Fibroblast of skin of abdomen (primary cell): ENCODE data around the gene MB.

ENCODE experiments used
- DNase-seq: peaks from one replicate; pipeline ENCODE4 v3.0.0-alpha.2; 2013

The MB gene

GRCh38 chr22:35570686-35571194 is 46.4 kb downstream of the MB start:
- DNase-seq: no peak

GRCh38 chr22:35569916-35570315 is 47.2 kb downstream of the MB start:
- no peak for DNase-seq

GRCh38 chr22:35568751-35569739 is 48.1 kb downstream of the MB start:
- peak; percentile 77 for DNase-seq

DNA sequence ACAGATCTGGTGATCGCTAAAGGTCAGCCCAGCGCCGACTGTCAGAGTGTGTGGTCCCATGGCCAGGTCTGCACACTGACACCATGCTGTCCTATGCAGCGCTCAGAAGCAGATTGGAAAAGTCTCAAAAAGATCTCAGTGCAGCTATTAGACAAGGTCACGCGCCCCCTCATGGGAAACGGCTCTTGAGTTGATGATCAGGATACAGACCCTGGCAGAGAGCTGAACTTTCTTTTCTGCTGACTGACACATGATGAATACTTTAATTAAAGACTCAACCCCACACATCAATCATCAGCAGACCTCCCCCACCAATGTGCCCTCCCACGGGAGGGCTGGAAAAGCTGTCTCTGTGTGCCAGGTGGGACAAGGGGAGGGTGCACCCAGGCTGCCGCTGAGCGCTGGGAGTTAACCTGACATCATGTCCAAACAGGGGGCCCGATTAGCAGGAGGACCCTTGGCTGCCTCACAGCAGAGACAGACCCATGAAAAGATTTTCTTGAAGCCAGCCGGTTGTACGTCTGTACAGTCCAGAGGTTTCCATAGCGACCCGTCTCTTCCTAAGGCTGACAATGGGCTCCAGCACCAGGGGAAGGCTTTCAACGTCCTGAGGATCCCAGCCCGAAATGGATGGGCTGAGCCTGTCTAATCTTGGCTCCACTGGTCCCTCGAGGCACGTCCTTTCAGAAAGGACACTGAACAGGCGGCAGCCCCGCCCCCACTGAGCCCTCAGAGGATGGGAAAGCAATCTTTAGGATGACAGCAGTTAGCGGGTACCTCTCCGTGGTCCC is 49.6 kb downstream of the MB start:
- DNase-seq: no peak

DNA sequence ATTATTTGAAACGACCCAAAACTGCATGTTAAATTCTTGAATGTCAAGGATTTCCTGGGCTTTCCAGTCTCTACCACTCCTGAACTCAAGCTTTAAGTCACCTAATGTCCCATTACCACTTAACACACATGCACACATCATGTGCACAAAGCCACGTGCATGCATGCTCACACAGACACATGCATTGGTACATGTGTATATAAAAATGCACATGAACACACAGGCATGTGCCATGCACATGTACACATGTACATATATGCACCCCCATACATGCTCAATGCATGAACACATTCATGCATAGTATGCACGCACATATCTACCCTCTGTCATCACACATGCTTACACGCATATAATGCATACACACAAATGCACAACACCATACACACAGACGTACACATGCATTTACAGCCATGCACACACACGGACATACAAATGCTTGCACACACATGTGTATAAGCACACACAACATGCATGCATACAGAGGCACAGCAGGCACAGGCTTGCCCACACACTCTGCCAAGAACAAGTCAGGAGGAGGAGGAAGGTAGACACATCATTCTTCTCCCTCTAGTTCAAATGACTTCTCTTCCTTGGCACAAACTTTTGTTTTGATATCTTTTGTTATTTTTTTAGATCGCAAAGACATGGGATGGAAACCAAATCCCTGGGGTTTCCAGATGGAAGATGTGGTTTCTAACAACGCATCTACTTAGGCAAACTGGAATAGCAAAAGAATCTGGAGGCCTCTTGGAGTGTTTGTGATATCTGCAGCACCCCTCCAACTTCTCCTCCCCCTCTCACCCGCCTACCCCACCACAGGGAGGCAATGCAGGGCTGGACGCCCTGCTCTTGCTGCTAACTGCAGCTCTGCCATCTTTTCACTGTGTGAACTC is 51.9 kb downstream of the MB start:
- peak; percentile 75 for DNase-seq

GRCh38 chr22:35563211-35563610 is 53.9 kb downstream of the MB start:
- DNase-seq: no peak

- DNase-seq: peak; percentile 84
These were observed 55.2 kb downstream of the MB start for GRCh38 chr22:35561796-35562526.

DNA sequence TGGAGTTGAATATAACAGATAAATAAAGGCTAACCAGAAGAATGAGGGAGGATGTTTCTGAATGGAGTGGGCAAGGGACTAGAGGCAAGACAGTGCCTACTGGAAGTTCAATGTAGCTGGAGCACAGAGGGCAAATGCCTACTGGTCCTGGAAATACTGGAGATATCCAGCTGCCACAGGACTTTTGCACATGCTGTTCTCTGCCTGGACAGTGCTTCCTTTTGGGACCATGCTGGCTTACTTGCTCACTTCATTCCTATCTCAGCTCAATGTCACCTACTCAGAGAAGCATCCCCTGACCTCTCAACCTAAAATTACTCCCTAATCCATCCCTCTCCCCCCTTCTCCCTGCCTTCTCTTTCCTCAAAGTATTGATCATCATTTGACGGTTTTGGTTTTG is 56.3 kb downstream of the MB start:
- no peak for DNase-seq

DNA sequence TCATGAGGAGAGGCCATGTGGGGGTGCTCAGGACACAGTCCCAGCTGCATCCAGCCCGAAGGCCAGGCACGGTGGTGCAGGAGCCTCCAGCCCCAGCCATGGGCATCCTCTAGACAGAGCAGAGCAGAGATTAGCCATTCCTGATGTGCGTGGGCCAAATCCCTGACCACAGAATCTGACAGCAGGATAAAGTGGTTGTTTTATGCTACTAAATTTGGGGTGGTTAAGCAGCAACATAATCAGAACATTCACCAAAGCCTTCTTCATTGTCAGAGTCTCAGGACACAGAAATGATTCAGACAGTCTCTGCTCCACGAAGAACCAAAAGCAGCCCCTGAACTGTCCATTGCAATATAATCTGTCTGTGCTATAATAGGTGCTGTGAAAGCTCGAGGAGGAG is 56.8 kb downstream of the MB start:
- peak; percentile 26 for DNase-seq

GRCh38 chr22:35559354-35560005 is 57.6 kb downstream of the MB start:
- DNase-seq: peak; percentile 39

DNA sequence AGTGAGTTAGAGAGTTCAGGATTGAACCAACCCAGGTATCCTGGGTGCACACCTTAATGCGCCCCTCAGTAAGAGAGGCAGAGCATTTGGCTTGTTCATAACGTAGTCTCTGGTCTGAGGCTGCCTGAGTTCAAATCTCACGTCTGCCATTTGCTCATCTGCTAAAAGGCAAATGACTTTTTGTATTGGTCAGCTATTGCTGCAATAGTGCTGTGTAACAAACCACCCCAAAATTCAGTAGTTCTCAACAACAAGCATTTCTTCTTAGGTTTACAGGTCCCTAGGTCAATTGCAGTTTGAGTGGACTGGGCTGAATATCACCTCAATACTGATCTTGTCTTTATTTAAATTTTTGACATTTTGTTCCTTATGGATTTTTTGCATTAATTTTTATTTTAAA is 58.4 kb downstream of the MB start:
- DNase-seq: no peak

GRCh38 chr22:35558031-35558430 is 59.1 kb downstream of the MB start:
- DNase-seq: no peak
